ENCODE measurements around the gene CACNA2D2. TPM values are rescaled to one million over a fixed set of nuclear protein-coding genes. Genes with fewer than 3 reads are reported as not detected.
A peak's percentile ranks its signal among the peaks of the same experiment; 100 is the strongest.

CACNA2D2 gene
- total RNA-seq, 1 experiment from 2014 or later = 22.0 TPM

DNA sequence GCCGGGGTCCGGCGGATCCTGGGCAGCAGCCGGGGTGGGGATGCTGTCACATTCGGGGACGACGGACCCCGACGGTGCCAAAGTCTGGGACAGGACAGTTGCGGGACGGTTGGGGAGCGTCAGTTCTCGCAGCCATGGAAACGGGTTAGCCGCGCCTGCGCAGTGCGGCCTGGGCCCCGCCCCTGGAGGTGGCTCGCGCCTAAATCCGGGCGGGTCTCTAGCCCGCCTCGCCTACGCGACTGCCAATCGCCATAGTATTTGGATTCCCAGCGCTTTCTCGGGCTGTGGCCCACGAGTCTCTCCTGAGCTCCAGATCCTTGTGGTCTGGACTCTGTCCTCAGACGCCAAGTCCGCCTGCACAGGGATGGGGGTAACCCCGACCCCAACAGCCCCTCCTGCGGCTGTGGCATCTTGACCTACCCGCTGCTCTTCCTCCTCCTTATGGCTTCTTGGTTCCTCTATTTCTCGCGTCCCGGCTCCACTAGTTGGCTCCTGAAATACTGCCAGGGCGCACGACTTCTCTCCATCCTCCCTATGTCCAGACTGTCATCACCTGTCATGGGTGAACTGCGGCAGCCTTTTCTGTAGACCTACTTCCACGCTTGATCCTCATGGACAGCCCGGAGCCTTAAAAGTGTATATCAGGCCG, 157.7 kb downstream of the CACNA2D2 start, which contains the start of gene ZMYND10 (continued):
- TF ChIP-seq SMAD3 (CRISPR knock-in tag; IDR thresholded peaks at IDR 0.05; ENCODE audit: borderline replicate concordance) = no peak
- TF ChIP-seq, protein P1, sequence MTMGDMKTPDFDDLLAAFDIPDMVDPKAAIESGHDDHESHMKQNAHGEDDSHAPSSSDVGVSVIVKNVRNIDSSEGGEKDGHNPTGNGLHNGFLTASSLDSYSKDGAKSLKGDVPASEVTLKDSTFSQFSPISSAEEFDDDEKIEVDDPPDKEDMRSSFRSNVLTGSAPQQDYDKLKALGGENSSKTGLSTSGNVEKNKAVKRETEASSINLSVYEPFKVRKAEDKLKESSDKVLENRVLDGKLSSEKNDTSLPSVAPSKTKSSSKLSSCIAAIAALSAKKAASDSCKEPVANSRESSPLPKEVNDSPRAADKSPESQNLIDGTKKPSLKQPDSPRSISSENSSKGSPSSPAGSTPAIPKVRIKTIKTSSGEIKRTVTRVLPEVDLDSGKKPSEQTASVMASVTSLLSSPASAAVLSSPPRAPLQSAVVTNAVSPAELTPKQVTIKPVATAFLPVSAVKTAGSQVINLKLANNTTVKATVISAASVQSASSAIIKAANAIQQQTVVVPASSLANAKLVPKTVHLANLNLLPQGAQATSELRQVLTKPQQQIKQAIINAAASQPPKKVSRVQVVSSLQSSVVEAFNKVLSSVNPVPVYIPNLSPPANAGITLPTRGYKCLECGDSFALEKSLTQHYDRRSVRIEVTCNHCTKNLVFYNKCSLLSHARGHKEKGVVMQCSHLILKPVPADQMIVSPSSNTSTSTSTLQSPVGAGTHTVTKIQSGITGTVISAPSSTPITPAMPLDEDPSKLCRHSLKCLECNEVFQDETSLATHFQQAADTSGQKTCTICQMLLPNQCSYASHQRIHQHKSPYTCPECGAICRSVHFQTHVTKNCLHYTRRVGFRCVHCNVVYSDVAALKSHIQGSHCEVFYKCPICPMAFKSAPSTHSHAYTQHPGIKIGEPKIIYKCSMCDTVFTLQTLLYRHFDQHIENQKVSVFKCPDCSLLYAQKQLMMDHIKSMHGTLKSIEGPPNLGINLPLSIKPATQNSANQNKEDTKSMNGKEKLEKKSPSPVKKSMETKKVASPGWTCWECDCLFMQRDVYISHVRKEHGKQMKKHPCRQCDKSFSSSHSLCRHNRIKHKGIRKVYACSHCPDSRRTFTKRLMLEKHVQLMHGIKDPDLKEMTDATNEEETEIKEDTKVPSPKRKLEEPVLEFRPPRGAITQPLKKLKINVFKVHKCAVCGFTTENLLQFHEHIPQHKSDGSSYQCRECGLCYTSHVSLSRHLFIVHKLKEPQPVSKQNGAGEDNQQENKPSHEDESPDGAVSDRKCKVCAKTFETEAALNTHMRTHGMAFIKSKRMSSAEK (CRISPR knock-in tag; IDR thresholded peaks at IDR 0.05; ENCODE audit: borderline replicate concordance) = no peak
- no peak for TF ChIP-seq ZNF671 (CRISPR knock-in tag; IDR thresholded peaks at IDR 0.05)
- no peak for TF ChIP-seq NR2C2 (CRISPR knock-in tag; IDR thresholded peaks at IDR 0.05)

DNA sequence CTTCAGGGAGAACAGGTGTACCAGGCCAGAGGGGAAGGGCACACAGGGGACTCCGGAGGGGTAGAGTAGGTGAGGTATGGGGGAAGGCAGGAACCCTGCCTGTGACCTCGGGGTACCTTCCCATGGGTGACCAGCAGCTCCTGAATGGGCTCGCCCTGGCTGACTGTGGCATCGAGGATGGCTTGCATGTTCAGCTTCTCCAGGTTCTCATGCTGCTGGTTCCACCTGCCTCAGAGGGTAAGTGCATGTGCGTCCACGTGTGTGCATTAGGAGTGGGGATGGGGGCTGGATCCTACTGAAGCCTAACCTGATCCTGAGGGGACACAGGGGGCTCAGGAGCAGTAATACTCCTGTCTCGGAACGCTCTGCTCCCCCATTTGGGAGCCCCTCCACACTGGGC, 158.4 kb downstream of the CACNA2D2 start:
- CTCF ChIA-PET = interaction anchor here (0.6 to 2.0 kb wide), 9 partner anchors 12 to 265 kb away, joined by 3 to 8 read pairs (median 4); partner anchors contain the start of gene HYAL2
- peaks cover 7% of the 10 kb centered on the region; the same call in 1 of the 2 replicates for H3K36me3 Mint-ChIP-seq
- H3K27ac Mint-ChIP-seq = no peak overlapping the region
- no peak for TF ChIP-seq NR2C2 (CRISPR knock-in tag; IDR thresholded peaks at IDR 0.05)
- TF ChIP-seq NFE2L1 (CRISPR knock-in tag; IDR thresholded peaks at IDR 0.05) = no peak
- TF ChIP-seq FOXJ3 (CRISPR knock-in tag; IDR thresholded peaks at IDR 0.05; ENCODE audit: borderline replicate concordance) = no peak
- TF ChIP-seq, protein P2, sequence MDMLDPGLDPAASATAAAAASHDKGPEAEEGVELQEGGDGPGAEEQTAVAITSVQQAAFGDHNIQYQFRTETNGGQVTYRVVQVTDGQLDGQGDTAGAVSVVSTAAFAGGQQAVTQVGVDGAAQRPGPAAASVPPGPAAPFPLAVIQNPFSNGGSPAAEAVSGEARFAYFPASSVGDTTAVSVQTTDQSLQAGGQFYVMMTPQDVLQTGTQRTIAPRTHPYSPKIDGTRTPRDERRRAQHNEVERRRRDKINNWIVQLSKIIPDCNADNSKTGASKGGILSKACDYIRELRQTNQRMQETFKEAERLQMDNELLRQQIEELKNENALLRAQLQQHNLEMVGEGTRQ (CRISPR knock-in tag; IDR thresholded peaks at IDR 0.05) = no peak
- no peak for ATAC-seq
- H3K27me3 Mint-ChIP-seq (ENCODE audit: low read depth) = peaks cover 66% of the 10 kb centered on the region
- DNase-seq (ENCODE audit: low spot score) = no peak
- peaks cover 9% of the 10 kb centered on the region for H3K4me1 Mint-ChIP-seq
- POLR2A ChIA-PET = interaction anchor here (0.8 to 0.9 kb wide), 2 partner anchors 8 to 53 kb away, joined by 3 read pairs; partner anchors contain the start of gene IFRD2
- no peaks in the 10 kb centered on the region for H3K9me3 Mint-ChIP-seq
- H3K4me3 Mint-ChIP-seq = peak overlapping the region; percentile 75

DNA sequence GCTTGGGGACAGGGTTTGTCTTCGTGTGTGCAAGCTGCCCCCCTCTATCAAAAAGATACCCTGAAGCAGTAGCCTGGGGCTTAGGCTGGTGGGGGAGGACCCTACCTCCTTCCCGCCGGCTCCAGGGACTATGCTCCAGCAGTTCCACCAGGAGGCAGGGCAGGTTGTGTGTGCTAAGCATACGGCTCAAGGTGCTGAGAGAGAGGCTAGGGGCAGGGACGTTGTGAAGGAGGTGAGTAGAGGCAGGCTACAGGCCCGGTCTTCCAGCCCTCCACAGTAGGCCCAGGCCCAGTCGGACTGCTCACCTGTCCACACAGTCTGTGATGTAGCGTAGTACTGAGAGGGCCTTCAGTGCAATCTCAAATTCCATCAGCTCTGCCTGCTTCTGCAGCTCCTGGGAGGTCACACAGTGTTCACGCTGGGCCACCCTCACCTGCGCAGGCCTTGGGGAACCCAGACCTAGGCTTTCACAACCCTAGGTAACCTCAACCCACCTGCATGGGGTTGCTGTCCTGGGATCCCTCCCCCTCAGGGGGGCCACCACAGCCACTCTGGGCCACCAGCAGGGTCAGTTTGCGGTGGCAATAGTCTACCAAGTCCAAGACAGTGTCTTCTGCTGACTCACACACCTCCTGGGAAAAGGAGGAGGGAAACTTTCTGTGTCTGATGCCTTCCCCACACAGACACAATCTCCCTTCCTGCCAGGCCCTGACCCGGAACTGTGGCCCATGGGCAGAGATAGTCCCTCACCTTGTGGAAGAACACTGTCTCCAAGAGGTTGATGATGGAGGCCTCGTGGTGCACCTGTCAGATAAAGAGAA, 160.4 kb downstream of the CACNA2D2 start:
- ATAC-seq (peak; percentile 57), DNase-seq (ENCODE audit: low spot score) (peak; percentile 58)
- H3K4me3 Mint-ChIP-seq = no peak overlapping the region
- ChIA-PET POLR2A (no interaction called here), CTCF (interaction anchor here (1.6 kb wide), 1 partner anchor 207 kb away, joined by 6 read pairs; no protein-coding TSS in a partner anchor)
- H3K27ac Mint-ChIP-seq = no peak overlapping the region
- 0 out of 2 replicates have a peak, but pooled peaks cover 3% of the 10 kb centered on the region for H3K36me3 Mint-ChIP-seq
- H3K4me1 Mint-ChIP-seq = peaks cover 24% of the 10 kb centered on the region
- H3K27me3 Mint-ChIP-seq (ENCODE audit: low read depth) = peaks cover 86% of the 10 kb centered on the region
- H3K9me3 Mint-ChIP-seq = no peaks in the 10 kb centered on the region
- TF ChIP-seq, protein P3, sequence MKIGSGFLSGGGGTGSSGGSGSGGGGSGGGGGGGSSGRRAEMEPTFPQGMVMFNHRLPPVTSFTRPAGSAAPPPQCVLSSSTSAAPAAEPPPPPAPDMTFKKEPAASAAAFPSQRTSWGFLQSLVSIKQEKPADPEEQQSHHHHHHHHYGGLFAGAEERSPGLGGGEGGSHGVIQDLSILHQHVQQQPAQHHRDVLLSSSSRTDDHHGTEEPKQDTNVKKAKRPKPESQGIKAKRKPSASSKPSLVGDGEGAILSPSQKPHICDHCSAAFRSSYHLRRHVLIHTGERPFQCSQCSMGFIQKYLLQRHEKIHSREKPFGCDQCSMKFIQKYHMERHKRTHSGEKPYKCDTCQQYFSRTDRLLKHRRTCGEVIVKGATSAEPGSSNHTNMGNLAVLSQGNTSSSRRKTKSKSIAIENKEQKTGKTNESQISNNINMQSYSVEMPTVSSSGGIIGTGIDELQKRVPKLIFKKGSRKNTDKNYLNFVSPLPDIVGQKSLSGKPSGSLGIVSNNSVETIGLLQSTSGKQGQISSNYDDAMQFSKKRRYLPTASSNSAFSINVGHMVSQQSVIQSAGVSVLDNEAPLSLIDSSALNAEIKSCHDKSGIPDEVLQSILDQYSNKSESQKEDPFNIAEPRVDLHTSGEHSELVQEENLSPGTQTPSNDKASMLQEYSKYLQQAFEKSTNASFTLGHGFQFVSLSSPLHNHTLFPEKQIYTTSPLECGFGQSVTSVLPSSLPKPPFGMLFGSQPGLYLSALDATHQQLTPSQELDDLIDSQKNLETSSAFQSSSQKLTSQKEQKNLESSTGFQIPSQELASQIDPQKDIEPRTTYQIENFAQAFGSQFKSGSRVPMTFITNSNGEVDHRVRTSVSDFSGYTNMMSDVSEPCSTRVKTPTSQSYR (CRISPR knock-in tag; IDR thresholded peaks at IDR 0.05) = no peak
- TF ChIP-seq, protein P4, sequence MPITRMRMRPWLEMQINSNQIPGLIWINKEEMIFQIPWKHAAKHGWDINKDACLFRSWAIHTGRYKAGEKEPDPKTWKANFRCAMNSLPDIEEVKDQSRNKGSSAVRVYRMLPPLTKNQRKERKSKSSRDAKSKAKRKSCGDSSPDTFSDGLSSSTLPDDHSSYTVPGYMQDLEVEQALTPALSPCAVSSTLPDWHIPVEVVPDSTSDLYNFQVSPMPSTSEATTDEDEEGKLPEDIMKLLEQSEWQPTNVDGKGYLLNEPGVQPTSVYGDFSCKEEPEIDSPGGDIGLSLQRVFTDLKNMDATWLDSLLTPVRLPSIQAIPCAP (CRISPR knock-in tag; IDR thresholded peaks at IDR 0.05) = no peak
- TF ChIP-seq MXD4 (CRISPR knock-in tag; IDR thresholded peaks at IDR 0.05; ENCODE audit: borderline replicate concordance) (no peak), ZNF317 (CRISPR knock-in tag; IDR thresholded peaks at IDR 0.05; ENCODE audit: borderline replicate concordance, low read depth) (no peak), NR3C1 (CRISPR knock-in tag; conservative IDR thresholded peaks at IDR 0.05; ENCODE audit: low read depth) (no peak), MYBL2 (CRISPR knock-in tag; IDR thresholded peaks at IDR 0.05) (no peak), NFE2L1 (CRISPR knock-in tag; IDR thresholded peaks at IDR 0.05) (no peak), TEAD4 (CRISPR knock-in tag; IDR thresholded peaks at IDR 0.05) (no peak), ZNF671 (CRISPR knock-in tag; IDR thresholded peaks at IDR 0.05) (no peak), TP53 (CRISPR knock-in tag; IDR thresholded peaks at IDR 0.05) (no peak), ZBTB21 (CRISPR knock-in tag; IDR thresholded peaks at IDR 0.05; ENCODE audit: borderline replicate concordance) (no peak), OVOL2 (CRISPR knock-in tag; IDR thresholded peaks at IDR 0.05; ENCODE audit: borderline replicate concordance) (no peak)
- TF ChIP-seq, protein P5, sequence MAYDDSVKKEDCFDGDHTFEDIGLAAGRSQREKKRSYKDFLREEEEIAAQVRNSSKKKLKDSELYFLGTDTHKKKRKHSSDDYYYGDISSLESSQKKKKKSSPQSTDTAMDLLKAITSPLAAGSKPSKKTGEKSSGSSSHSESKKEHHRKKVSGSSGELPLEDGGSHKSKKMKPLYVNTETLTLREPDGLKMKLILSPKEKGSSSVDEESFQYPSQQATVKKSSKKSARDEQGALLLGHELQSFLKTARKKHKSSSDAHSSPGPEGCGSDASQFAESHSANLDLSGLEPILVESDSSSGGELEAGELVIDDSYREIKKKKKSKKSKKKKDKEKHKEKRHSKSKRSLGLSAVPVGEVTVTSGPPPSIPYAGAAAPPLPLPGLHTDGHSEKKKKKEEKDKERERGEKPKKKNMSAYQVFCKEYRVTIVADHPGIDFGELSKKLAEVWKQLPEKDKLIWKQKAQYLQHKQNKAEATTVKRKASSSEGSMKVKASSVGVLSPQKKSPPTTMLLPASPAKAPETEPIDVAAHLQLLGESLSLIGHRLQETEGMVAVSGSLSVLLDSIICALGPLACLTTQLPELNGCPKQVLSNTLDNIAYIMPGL (CRISPR knock-in tag; IDR thresholded peaks at IDR 0.05) = no peak
- TF ChIP-seq, protein P6, sequence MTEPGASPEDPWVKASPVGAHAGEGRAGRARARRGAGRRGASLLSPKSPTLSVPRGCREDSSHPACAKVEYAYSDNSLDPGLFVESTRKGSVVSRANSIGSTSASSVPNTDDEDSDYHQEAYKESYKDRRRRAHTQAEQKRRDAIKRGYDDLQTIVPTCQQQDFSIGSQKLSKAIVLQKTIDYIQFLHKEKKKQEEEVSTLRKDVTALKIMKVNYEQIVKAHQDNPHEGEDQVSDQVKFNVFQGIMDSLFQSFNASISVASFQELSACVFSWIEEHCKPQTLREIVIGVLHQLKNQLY (CRISPR knock-in tag; IDR thresholded peaks at IDR 0.05) = no peak
